ENCODE measurements around the gene TP53TG5. TPM values are rescaled to one million over a fixed set of nuclear protein-coding genes. Genes with fewer than 3 reads are reported as not detected.

Gene TP53TG5
- total RNA-seq, result not detected in 2 replicates

- H3K79me2 ChIP-seq (ENCODE audit: insufficient read depth, low read length), result no peaks in the 10 kb centered on the region
- TF ChIP-seq CTCF (IDR thresholded peaks at IDR 0.05; ENCODE audit: extremely low read depth, low read depth, low read length), result no peak
- DNase-seq (ENCODE audit: insufficient read length, low spot score, missing footprints), result no peak
- H3K9me3 ChIP-seq (ENCODE audit: low read depth, low read length), result no peaks in the 10 kb centered on the region
- no peak within 1 kb of the TSS for H3K4me2 ChIP-seq (ENCODE audit: insufficient read depth, low read length)
- H3K27me3 ChIP-seq (ENCODE audit: insufficient read depth, low read length), result no peaks in the 10 kb centered on the region
- H2AFZ ChIP-seq (ENCODE audit: low read length), result no peak within 1 kb of the TSS
- H3K36me3 ChIP-seq (ENCODE audit: insufficient read depth, low read length), result no peaks in the 10 kb centered on the region
- no peaks in the 10 kb centered on the region for H4K20me1 ChIP-seq (ENCODE audit: insufficient read depth, low read length)
- H3K4me1 ChIP-seq (ENCODE audit: insufficient read depth, low read length), result peaks cover 7% of the 10 kb centered on the region
- no peak within 1 kb of the TSS for H3K4me3 ChIP-seq (ENCODE audit: insufficient read depth, low read length)
- H3K27ac ChIP-seq (ENCODE audit: low read depth, low read length), result no peak within 1 kb of the TSS
Observed at GRCh38 chr20:45378191-45378590, at the start of gene TP53TG5. Gene TP53TG5 (minus strand): TSS chr20:45378325. CDS start chr20:45378236, 89 bp downstream.

DNA sequence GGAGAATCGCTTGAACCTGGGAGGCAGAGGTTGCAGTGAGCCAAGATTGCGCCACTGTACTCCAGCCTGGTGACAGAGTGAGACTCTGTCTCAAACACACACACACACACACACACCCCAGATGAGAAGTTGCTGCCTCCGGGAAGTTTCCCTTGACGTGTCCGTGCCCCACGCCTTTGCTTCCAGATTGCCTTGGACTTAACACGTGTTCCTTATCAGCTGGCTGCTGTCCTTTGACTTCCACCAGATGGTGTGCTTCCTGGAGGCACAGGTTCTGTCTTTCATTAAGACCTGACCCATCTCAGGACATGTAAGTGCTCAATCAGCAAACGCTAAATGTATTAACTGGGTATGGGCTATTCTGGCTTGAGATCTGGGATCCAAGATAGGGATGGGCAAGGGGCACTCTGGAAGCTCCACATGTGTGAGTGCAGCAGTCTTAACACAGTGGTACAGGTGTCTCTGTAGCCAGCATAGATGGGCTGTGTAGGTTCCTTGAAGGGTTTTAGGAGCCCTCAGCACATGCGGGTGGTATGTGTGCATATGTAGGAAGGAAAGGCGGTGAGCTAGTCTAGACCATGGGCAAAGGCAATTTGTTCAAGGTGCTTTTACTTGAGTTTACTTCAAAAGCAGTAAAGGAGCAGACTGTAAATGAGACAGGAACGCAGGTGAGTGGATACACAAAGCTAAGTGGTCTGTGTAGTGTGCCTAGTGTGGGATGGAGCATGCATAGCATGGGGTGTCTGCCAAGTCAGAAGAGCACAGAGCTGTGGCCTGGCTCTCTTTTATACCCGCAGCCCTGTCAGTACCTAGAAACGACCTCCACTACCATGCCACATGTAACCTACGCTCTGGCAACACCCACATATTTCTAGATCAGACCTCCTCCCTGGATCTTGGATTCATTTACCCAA, 49.4 kb upstream of the TP53TG5 start:
- H3K79me2 ChIP-seq (ENCODE audit: insufficient read depth, low read length), result no peaks in the 10 kb centered on the region
- H3K9me3 ChIP-seq (ENCODE audit: low read depth, low read length), result no peaks in the 10 kb centered on the region
- no peak overlapping the region for H3K4me3 ChIP-seq (ENCODE audit: insufficient read depth, low read length)
- no peak for TF ChIP-seq CTCF (IDR thresholded peaks at IDR 0.05; ENCODE audit: extremely low read depth, low read depth, low read length)
- H3K27ac ChIP-seq (ENCODE audit: low read depth, low read length), result no peak overlapping the region
- H4K20me1 ChIP-seq (ENCODE audit: insufficient read depth, low read length), result no peaks in the 10 kb centered on the region
- H3K36me3 ChIP-seq (ENCODE audit: insufficient read depth, low read length), result peaks cover 26% of the 10 kb centered on the region
- H3K4me1 ChIP-seq (ENCODE audit: insufficient read depth, low read length), result no peaks in the 10 kb centered on the region
- no peak for DNase-seq (ENCODE audit: insufficient read length, low spot score, missing footprints)
- H3K4me2 ChIP-seq (ENCODE audit: insufficient read depth, low read length), result no peak overlapping the region
- H2AFZ ChIP-seq (ENCODE audit: low read length), result no peak overlapping the region
- no peaks in the 10 kb centered on the region for H3K27me3 ChIP-seq (ENCODE audit: insufficient read depth, low read length)

DNA sequence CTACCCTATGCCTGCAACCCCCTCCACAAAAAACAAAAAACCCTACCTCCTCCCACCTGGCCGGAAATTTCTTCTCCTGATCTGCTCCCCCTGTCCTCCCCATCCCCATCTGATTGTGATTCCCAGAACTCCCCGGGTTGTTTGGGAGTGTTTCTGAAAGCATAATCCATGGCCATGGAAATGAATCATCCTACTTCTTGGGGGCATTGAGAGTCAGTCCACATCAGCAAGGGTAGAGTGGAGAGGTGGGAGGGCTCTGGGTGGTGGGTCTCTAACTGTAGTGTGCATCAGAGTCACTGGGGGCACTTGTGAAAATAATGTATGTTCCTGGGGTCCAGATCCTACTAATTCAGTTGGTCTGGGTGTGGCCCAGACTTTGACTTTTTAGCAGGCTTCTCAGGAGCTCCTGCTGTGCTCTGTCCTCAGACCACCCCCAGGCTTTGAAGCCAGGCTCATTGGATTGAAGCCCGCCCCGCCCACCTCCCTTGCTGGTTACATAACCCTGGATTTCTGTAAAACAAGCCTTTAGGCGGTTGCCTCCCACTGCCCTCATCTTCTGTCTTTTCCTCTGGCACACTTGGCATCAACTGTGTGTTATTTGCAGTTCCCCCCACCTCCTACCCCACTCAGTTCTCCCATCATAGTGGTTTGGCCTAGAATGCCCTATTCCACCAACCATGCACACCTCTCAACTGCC, 48.3 kb upstream of the TP53TG5 start:
- Histone ChIP-seq H3K4me2 (ENCODE audit: insufficient read depth, low read length) (no peak overlapping the region), H3K27ac (ENCODE audit: low read depth, low read length) (no peak overlapping the region), H3K79me2 (ENCODE audit: insufficient read depth, low read length) (no peaks in the 10 kb centered on the region), H3K27me3 (ENCODE audit: insufficient read depth, low read length) (no peaks in the 10 kb centered on the region), H3K4me1 (ENCODE audit: insufficient read depth, low read length) (no peaks in the 10 kb centered on the region), H2AFZ (ENCODE audit: low read length) (no peak overlapping the region), H3K4me3 (ENCODE audit: insufficient read depth, low read length) (no peak overlapping the region), H3K9me3 (ENCODE audit: low read depth, low read length) (no peaks in the 10 kb centered on the region), H3K36me3 (ENCODE audit: insufficient read depth, low read length) (peaks cover 33% of the 10 kb centered on the region), H4K20me1 (ENCODE audit: insufficient read depth, low read length) (no peaks in the 10 kb centered on the region)
- DNase-seq (ENCODE audit: insufficient read length, low spot score, missing footprints), result no peak
- TF ChIP-seq CTCF (IDR thresholded peaks at IDR 0.05; ENCODE audit: extremely low read depth, low read depth, low read length), result no peak

DNA sequence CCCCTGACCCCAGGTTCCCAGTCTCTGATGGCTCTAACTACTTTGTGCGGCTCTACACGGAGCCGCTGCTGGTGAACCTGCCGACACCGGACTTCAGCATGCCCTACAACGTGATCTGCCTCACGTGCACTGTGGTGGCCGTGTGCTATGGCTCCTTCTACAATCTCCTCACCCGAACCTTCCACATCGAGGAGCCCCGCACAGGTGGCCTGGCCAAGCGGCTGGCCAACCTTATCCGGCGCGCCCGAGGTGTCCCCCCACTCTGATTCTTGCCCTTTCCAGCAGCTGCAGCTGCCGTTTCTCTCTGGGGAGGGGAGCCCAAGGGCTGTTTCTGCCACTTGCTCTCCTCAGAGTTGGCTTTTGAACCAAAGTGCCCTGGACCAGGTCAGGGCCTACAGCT, 47.4 kb upstream of the TP53TG5 start:
- H3K79me2 ChIP-seq (ENCODE audit: insufficient read depth, low read length), result no peaks in the 10 kb centered on the region
- H3K27me3 ChIP-seq (ENCODE audit: insufficient read depth, low read length), result no peaks in the 10 kb centered on the region
- H2AFZ ChIP-seq (ENCODE audit: low read length), result no peak overlapping the region
- H3K9me3 ChIP-seq (ENCODE audit: low read depth, low read length), result no peaks in the 10 kb centered on the region
- DNase-seq (ENCODE audit: insufficient read length, low spot score, missing footprints), result no peak
- no peak for TF ChIP-seq CTCF (IDR thresholded peaks at IDR 0.05; ENCODE audit: extremely low read depth, low read depth, low read length)
- H4K20me1 ChIP-seq (ENCODE audit: insufficient read depth, low read length), result no peaks in the 10 kb centered on the region
- H3K27ac ChIP-seq (ENCODE audit: low read depth, low read length), result no peak overlapping the region
- H3K4me1 ChIP-seq (ENCODE audit: insufficient read depth, low read length), result no peaks in the 10 kb centered on the region
- H3K36me3 ChIP-seq (ENCODE audit: insufficient read depth, low read length), result peaks cover 42% of the 10 kb centered on the region
- no peak overlapping the region for H3K4me3 ChIP-seq (ENCODE audit: insufficient read depth, low read length)
- H3K4me2 ChIP-seq (ENCODE audit: insufficient read depth, low read length), result no peak overlapping the region
